WERI-Rb-1 (cell line): ENCODE data around the gene ASB11.

Experiments used
- DNase-seq: peaks from one replicate; pipeline ENCODE4 v3.0.0-alpha.2; 2020
- H3K27ac ChIP-seq: fragments of 250-450 bp; sonication (Bioruptor Pico); 2 replicates; pipeline ENCODE4 v1.5.1; 2020; ENCODE audit warnings: mild to moderate bottlenecking, moderate library complexity
- H3K27me3 ChIP-seq: fragments of 250-450 bp; sonication (Bioruptor Pico); 2 replicates; pipeline ENCODE4 v1.5.1; 2021; ENCODE audit warnings: mild to moderate bottlenecking, low read depth, moderate library complexity; ENCODE audit not compliant: insufficient read depth, severe bottlenecking
- H3K36me3 ChIP-seq: fragments of 250-450 bp; sonication (Bioruptor Pico); 2 replicates; pipeline ENCODE4 v1.5.1; 2020; ENCODE audit warnings: mild to moderate bottlenecking, moderate library complexity
- H3K4me3 ChIP-seq: 2 replicates; pipeline ENCODE4 v1.5.1; 2011; ENCODE audit warnings: low read depth, mild to moderate bottlenecking, control low read depth, low read length
- H3K9me3 ChIP-seq: fragments of 250-450 bp; sonication (Bioruptor Pico); 2 replicates; pipeline ENCODE4 v1.5.1; 2021; ENCODE audit warnings: mild to moderate bottlenecking, moderate library complexity; ENCODE audit not compliant: severe bottlenecking
- TF ChIP-seq, protein P1 (sequence below): IDR thresholded peaks from 2 replicates; pipeline ENCODE4 v1.5.1; 2011; ENCODE audit warnings: low read depth, mild to moderate bottlenecking, control low read depth, inconsistent platforms, low read length

The ASB11 gene

DNA sequence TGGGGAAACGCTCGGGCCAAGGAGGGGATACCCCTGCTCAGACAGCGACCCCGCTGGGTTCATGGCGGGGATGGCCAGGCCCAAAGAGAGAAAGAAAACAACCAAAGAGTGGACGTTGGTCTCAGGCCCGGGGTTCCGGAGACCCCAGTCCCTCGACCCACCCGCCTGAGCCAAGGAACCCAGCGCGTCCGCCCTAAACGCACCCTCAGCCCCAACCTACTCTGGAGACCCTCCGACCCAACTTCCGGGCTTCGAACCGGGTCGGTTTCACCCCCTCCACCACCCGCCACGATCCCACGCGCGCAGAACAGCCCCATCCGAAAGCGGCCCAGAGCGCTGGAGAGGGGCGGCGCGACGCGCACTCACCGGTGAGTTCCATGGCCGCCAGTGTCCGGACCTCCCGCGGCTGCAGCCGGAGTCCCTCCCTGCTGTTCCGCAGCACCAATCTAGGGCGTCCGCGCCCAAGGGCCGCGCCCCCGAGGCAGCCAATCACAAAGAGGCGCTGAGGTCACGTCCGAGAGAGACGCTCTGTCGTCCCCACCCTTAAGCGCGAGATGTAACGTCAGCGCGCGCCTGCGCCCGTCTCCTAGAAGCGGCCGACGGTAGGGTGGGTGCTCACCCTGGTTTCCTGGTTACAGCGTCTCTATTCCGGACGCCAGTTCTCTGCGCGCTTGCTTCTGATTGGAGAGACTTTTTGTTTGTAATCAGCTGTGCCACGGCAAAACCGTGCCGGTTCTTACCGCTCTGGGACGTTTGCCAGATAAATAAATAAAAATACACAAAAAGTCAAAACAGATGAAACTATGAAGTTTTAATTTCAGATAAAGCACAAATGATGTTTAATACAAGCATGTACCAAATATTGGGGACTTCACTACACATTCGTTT is 19.9 kb upstream of the ASB11 start, which contains the start of gene PIGA:
Gene PIGA (minus strand): TSS at position 389 of the 888 bp plus-strand sequence. CDS start 3,593 bp downstream, outside the sequence.
- H3K9me3 ChIP-seq, result no peaks in the 10 kb centered on the region
- TF ChIP-seq, protein P1, sequence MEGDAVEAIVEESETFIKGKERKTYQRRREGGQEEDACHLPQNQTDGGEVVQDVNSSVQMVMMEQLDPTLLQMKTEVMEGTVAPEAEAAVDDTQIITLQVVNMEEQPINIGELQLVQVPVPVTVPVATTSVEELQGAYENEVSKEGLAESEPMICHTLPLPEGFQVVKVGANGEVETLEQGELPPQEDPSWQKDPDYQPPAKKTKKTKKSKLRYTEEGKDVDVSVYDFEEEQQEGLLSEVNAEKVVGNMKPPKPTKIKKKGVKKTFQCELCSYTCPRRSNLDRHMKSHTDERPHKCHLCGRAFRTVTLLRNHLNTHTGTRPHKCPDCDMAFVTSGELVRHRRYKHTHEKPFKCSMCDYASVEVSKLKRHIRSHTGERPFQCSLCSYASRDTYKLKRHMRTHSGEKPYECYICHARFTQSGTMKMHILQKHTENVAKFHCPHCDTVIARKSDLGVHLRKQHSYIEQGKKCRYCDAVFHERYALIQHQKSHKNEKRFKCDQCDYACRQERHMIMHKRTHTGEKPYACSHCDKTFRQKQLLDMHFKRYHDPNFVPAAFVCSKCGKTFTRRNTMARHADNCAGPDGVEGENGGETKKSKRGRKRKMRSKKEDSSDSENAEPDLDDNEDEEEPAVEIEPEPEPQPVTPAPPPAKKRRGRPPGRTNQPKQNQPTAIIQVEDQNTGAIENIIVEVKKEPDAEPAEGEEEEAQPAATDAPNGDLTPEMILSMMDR, result no peak
- H3K27ac ChIP-seq, result peak within 1 kb of the TSS; percentile 66
- no peaks in the 10 kb centered on the region; the same call in 1 of the 2 replicates for H3K36me3 ChIP-seq
- H3K4me3 ChIP-seq, result peak within 1 kb of the TSS; percentile 67
- peaks cover 19% of the 10 kb centered on the region for H3K27me3 ChIP-seq
- DNase-seq, result peak; percentile 92

DNA sequence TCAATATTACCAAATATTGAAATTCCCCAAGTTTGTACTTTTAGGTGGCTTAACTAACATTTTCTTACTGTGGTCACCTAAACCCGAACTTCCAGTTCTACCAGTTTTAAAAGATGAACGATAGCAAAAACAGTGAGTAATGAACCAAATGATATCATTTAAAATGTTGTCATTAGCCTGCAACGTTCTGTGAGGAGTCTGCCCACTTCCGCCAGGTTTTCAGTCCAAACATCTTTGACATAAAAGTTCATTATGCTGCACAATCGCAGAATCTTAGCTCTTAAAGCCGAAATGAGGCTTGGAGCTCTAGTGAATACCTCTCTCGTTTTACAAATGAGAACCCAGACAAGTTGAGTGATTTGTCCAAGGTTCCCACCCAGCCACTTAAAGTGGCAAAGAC is 19.1 kb upstream of the ASB11 start:
- TF ChIP-seq, protein P1, result no peak
- no peaks in the 10 kb centered on the region for H3K9me3 ChIP-seq
- DNase-seq, result no peak
- peaks cover 17% of the 10 kb centered on the region for H3K27me3 ChIP-seq
- H3K4me3 ChIP-seq, result peak overlapping the region; percentile 53
- no peaks in the 10 kb centered on the region; the same call in 1 of the 2 replicates for H3K36me3 ChIP-seq
- no peak overlapping the region for H3K27ac ChIP-seq

DNA sequence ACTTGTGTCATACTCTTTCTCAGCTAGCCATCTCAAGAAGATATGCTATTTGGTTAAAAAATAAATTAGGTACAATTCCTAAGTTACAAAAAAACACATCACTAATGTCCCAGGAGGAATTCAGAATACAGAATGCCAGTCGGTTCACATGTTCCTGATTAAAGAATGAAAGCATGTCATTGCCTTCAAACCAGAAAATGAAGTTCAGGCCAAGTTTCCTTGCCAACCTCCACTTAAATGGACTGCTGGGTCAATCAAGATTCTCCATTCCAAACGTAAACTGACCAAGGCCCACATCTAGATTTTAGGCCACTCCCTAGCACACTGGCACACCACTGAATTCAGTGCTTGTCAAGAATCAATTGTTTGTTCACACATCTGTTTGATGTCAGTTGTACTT is 13.4 kb upstream of the ASB11 start:
- Histone ChIP-seq H3K36me3 (no peaks in the 10 kb centered on the region; the same call in 1 of the 2 replicates), H3K27me3 (peaks cover 4% of the 10 kb centered on the region), H3K4me3 (no peak overlapping the region), H3K9me3 (no peaks in the 10 kb centered on the region), H3K27ac (no peak overlapping the region)
- DNase-seq, result no peak
- TF ChIP-seq, protein P1, result no peak

DNA sequence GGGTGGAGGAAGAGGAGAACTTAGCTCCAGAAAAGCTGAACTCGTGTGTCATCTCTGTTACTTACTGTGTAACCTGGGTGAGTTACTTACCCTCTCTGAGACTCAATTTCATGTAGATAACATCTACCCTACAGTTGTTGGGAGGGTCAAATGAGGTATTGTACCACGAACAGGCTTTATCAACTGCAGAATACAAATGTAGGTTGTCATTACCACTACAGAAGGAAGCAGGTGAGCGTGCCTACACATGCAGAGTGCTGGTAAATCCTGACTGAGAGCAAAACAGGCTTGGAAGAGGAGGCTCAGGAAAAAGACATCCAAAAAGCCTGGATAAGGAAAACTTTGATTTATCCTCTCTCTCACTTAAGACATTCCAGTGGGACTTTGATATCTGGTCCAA is 12.7 kb upstream of the ASB11 start:
- Histone ChIP-seq H3K27me3 (peaks cover 4% of the 10 kb centered on the region), H3K36me3 (no peaks in the 10 kb centered on the region; the same call in 1 of the 2 replicates), H3K4me3 (no peak overlapping the region), H3K9me3 (no peaks in the 10 kb centered on the region), H3K27ac (no peak overlapping the region)
- DNase-seq, result no peak
- TF ChIP-seq, protein P1, result no peak

DNA sequence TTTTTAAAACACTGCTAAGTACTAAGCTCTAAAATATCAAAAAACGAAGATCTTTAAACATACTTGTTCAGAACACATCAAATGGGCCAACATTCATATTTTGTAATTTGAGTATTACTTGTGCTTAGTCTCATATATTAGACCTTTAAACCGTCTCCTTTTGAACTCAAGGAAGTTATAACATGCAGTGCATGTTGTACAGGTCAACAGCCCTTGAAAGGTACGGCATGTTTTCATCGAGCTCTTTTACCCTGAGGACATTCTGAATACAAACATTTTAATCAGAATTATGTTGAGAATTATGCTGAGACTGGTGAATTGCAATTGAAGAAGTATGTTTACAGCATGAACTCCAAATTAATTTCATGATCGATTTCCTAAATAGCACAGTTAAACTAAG is 7.0 kb upstream of the ASB11 start:
- TF ChIP-seq, protein P1, result no peak
- Histone ChIP-seq H3K9me3 (no peaks in the 10 kb centered on the region), H3K4me3 (no peak overlapping the region), H3K27me3 (peaks cover 5% of the 10 kb centered on the region), H3K27ac (no peak overlapping the region), H3K36me3 (no peaks in the 10 kb centered on the region)
- DNase-seq, result no peak
